Ishikawa (cell line): Measurements from ENCODE around the gene CDC42BPA.

Source experiments
- EP300 ChIP-seq: IDR thresholded peaks from 2 replicates; pipeline ENCODE4 v1.6.1; 2012; ENCODE audit warnings: borderline replicate concordance
- NFIC ChIP-seq: IDR thresholded peaks from 2 replicates; pipeline ENCODE4 v1.6.1; 2012
- RAD21 ChIP-seq: IDR thresholded peaks from 2 replicates; pipeline ENCODE4 v1.6.1; 2012; ENCODE audit warnings: low read depth
- TAF1 ChIP-seq: IDR thresholded peaks from 2 replicates; pipeline ENCODE4 v1.6.1; 2012; ENCODE audit warnings: low read depth, mild to moderate bottlenecking
- TEAD4 ChIP-seq: IDR thresholded peaks from 2 replicates; pipeline ENCODE4 v1.6.1; 2012
- YY1 ChIP-seq: IDR thresholded peaks from 2 replicates; pipeline ENCODE4 v1.6.1; 2012; ENCODE audit warnings: low read depth
- ZBTB7A ChIP-seq: IDR thresholded peaks from 2 replicates; pipeline ENCODE4 v1.6.1; 2012; ENCODE audit warnings: low read depth
- TF ChIP-seq, protein P1 (sequence below): IDR thresholded peaks from 2 replicates; pipeline ENCODE4 v1.6.1; 2012; ENCODE audit warnings: low read depth, mild to moderate bottlenecking

DNA sequence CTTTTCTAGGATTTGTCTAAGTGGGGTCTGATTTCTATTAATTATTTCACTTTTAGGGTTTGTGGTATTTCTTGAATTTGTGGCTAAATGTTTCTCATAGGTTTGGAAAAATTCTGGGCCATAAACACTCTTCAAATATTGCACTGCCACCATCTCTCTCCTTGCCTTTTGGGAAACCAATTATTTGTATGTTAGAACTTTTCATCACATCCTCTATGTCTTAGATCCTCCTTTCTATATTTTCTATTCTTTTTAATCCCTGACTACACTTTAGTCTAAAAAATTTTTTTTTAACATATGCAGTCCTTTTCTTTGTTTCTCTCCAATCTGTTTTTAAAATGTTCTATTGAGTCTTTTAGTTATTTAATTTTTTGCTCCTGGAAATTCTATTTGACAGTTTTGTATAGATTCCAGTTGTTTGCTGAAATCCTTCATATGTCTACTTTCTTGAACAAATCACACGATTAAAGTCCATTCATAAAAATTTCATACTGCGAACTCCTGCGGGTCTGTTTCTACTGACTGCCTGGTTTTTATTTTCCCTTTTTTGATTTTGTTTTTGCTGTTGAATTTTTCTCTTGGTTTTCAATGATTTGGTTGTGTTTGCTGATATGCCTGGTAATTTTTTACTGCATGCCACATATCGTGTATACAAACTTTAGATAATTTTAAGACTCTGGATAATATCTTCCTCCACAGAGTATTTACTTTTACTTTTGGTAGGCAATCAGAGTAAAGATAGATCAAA, 235.1 kb downstream of the CDC42BPA start:
- no peak for TF ChIP-seq RAD21
- TF ChIP-seq ZBTB7A: no peak
- TF ChIP-seq TEAD4: no peak
- TF ChIP-seq, protein P1, sequence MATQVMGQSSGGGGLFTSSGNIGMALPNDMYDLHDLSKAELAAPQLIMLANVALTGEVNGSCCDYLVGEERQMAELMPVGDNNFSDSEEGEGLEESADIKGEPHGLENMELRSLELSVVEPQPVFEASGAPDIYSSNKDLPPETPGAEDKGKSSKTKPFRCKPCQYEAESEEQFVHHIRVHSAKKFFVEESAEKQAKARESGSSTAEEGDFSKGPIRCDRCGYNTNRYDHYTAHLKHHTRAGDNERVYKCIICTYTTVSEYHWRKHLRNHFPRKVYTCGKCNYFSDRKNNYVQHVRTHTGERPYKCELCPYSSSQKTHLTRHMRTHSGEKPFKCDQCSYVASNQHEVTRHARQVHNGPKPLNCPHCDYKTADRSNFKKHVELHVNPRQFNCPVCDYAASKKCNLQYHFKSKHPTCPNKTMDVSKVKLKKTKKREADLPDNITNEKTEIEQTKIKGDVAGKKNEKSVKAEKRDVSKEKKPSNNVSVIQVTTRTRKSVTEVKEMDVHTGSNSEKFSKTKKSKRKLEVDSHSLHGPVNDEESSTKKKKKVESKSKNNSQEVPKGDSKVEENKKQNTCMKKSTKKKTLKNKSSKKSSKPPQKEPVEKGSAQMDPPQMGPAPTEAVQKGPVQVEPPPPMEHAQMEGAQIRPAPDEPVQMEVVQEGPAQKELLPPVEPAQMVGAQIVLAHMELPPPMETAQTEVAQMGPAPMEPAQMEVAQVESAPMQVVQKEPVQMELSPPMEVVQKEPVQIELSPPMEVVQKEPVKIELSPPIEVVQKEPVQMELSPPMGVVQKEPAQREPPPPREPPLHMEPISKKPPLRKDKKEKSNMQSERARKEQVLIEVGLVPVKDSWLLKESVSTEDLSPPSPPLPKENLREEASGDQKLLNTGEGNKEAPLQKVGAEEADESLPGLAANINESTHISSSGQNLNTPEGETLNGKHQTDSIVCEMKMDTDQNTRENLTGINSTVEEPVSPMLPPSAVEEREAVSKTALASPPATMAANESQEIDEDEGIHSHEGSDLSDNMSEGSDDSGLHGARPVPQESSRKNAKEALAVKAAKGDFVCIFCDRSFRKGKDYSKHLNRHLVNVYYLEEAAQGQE: no peak
- no peak for TF ChIP-seq TAF1
- no peak for TF ChIP-seq NFIC
- TF ChIP-seq YY1: no peak
- TF ChIP-seq EP300: no peak
